CD14-positive monocyte (primary cell): ENCODE measurements around the gene ZNF717. TPM values are rescaled to one million over a fixed set of nuclear protein-coding genes. Genes with fewer than 3 reads are reported as not detected.
"Not testable (repeated sequence)": the region's sequence is repeated elsewhere in the genome, so short reads cannot be mapped to it uniquely, and the experiment has no call there.

Experiments
- DNase-seq, 3 donors: peaks; one replicate each; pipeline ENCODE4 v3.0.0-alpha.2; 2011 to 2022
- H2AFZ ChIP-seq: 2 replicates; pipeline ENCODE4 v1.6.0; 2012; ENCODE audit warnings: mild to moderate bottlenecking, low read depth, low read length, inconsistent platforms; ENCODE audit not compliant: insufficient read depth, poor library complexity, severe bottlenecking
- H3K27ac ChIP-seq, 2 donors: 1 replicate in 1 of 2; 2 replicates in 1 of 2; pipeline ENCODE4 v1.5.1; 2012 to 2013; ENCODE audit warnings: low read length in 2 of 2, control low read depth in 1 of 2, inconsistent platforms in 1 of 2, low read depth in 1 of 2, mild to moderate bottlenecking in 1 of 2
- H3K27me3 ChIP-seq, 2 donors: one replicate each; pipeline versions ENCODE4 v1.6.0 to v1.6.1; 2011 to 2013; ENCODE audit warnings: low read length in 2 of 2; ENCODE audit not compliant: control insufficient read depth in 2 of 2, insufficient read depth in 2 of 2
- H3K36me3 ChIP-seq, 2 donors: replicated peaks in 1 of 2; 1 replicate in 1 of 2; 2 replicates in 1 of 2; pipeline versions ENCODE4 v1.5.1 to v1.6.1; 2012 to 2013; ENCODE audit warnings: low read length in 2 of 2, control low read depth in 1 of 2, inconsistent platforms in 1 of 2, mild to moderate bottlenecking in 1 of 2; ENCODE audit not compliant: insufficient read depth in 2 of 2, control insufficient read depth in 1 of 2
- H3K4me1 ChIP-seq, 2 donors: 1 replicate in 1 of 2; 2 replicates in 1 of 2; pipeline versions ENCODE4 v1.5.1 to v1.6.1; 2012 to 2013; ENCODE audit warnings: low read length in 2 of 2, control low read depth in 1 of 2, inconsistent platforms in 1 of 2, mild to moderate bottlenecking in 1 of 2, moderate library complexity in 1 of 2; ENCODE audit not compliant: insufficient read depth in 2 of 2, control insufficient read depth in 1 of 2
- H3K4me2 ChIP-seq: replicated peaks from 2 replicates; pipeline ENCODE3; 2012; ENCODE audit warnings: low read length, moderate library complexity, mild to moderate bottlenecking; ENCODE audit not compliant: poor library complexity, severe bottlenecking; ENCODE audit errors: extremely low read depth
- H3K4me3 ChIP-seq, 3 experiments: fragments of 200-600 bp in 1 of 3; sonication (generic) in 1 of 3; replicated peaks in 1 of 3; 1 replicate in 2 of 3; 2 replicates in 1 of 3; pipeline ENCODE4 v1.5.1; 2011 to 2013; ENCODE audit warnings: low read length in 3 of 3, mild to moderate bottlenecking in 3 of 3, control low read depth in 2 of 3, low read depth in 2 of 3, inconsistent platforms in 1 of 3, moderate library complexity in 1 of 3
- H3K79me2 ChIP-seq: 2 replicates; pipeline ENCODE4 v1.6.0; 2012; ENCODE audit warnings: mild to moderate bottlenecking, control low read depth, inconsistent platforms, low read length, moderate library complexity; ENCODE audit not compliant: insufficient read depth
- H3K9ac ChIP-seq: 2 replicates; pipeline ENCODE4 v1.6.0; 2017; ENCODE audit warnings: low read length, mild to moderate bottlenecking; ENCODE audit not compliant: insufficient read depth, poor library complexity, severe bottlenecking
- H3K9me3 ChIP-seq, 2 donors: replicated peaks in 1 of 2; 1 replicate in 1 of 2; 2 replicates in 1 of 2; pipeline versions ENCODE4 v1.5.1 to v1.6.1; 2012 to 2013; ENCODE audit warnings: low read length in 2 of 2, control low read depth in 1 of 2; ENCODE audit not compliant: control insufficient read depth in 1 of 2, insufficient read depth in 1 of 2
- H4K20me1 ChIP-seq: 2 replicates; pipeline ENCODE4 v1.6.0; 2012; ENCODE audit warnings: mild to moderate bottlenecking, low read length, control low read depth, moderate library complexity; ENCODE audit not compliant: insufficient read depth
- H3K27ac Mint-ChIP-seq, 7 donors: one replicate each; pipeline ENCODE4 v1.8.0; 2020; ENCODE audit warnings: mild to moderate bottlenecking in 7 of 7, mixed read lengths in 7 of 7, moderate library complexity in 6 of 7, inconsistent platforms in 2 of 7
- H3K27me3 Mint-ChIP-seq, 3 donors: one replicate each; pipeline ENCODE4 v1.8.0; 2021 to 2022; ENCODE audit warnings: low read depth in 3 of 3, mild to moderate bottlenecking in 3 of 3, mixed read lengths in 3 of 3, moderate library complexity in 3 of 3, inconsistent platforms in 1 of 3
- H3K36me3 Mint-ChIP-seq, 2 donors: one replicate each; pipeline ENCODE4 v1.8.0; 2020; ENCODE audit warnings: mixed read lengths in 2 of 2, inconsistent platforms in 1 of 2, mild to moderate bottlenecking in 1 of 2
- H3K4me1 Mint-ChIP-seq: one replicate; pipeline ENCODE4 v1.8.0; 2020; ENCODE audit warnings: mild to moderate bottlenecking, mixed read lengths
- H3K4me3 Mint-ChIP-seq, 2 donors: one replicate each; pipeline ENCODE4 v1.8.0; 2020; ENCODE audit warnings: mild to moderate bottlenecking in 2 of 2, mixed read lengths in 2 of 2, moderate library complexity in 1 of 2
- H3K9me3 Mint-ChIP-seq, 7 donors: one replicate each; pipeline ENCODE4 v1.8.0; 2020 to 2022; ENCODE audit warnings: mixed read lengths in 7 of 7, mild to moderate bottlenecking in 6 of 7, moderate library complexity in 6 of 7, inconsistent platforms in 2 of 7
- WGBS: methylation state at CpG from one replicate; pipeline ENCODE4 v1.1.5; 2013; ENCODE audit warnings: missing lambda C conversion rate; ENCODE audit not compliant: insufficient coverage; 5-methylcytosine and 5-hydroxymethylcytosine counted together
- intact Hi-C, 2 donors: fragments of 100-400 bp; cut with micrococcal nuclease; formaldehyde crosslinking; loops; one replicate each; pipeline versions ENCODE4 v1.15.0 to v1.15.1; 2023
- polyA minus RNA-seq: library from RNA; depleted of rRNA, polyadenylated mRNA; stranded (reverse); fragments of >200 nt; gene quantifications from 2 replicates; pipeline ENCODE4 v1.2.3, GENCODE V29; 2012
- polyA plus RNA-seq, 3 donors: library from polyadenylated mRNA; depleted of rRNA in 1 of 3; unstranded in 2 of 3; stranded (reverse) in 1 of 3; fragments of 300-500 nt in 2 of 3; fragments of >200 nt in 1 of 3; fragmentation: Illumina TruSeq in 2 of 3; gene quantifications; 1 replicate in 2 of 3; 2 replicates in 1 of 3; pipeline ENCODE4 v1.2.3, GENCODE V29; 2012 to 2021
- total RNA-seq, 12 experiments: library from RNA in 1 of 12; stranded (reverse) in 1 of 12; fragments of 120-200 nt in 1 of 12; gene quantifications; one replicate each; pipeline ENCODE4 v1.2.4 and lab custom pipeline; 2013 to 2026; ENCODE audit warnings: mixed read lengths in 6 of 12, inconsistent platforms in 1 of 12

The ZNF717 gene
- 6.7 TPM for total RNA-seq (2013)
- polyA plus RNA-seq (1 to 10 TPM; 3.4 to 4.2 (median 3.4) TPM), polyA minus RNA-seq (2.5 and 3.0 TPM in 2 replicates), total RNA-seq (lab: John Stamatoyannopoulos, UW) (1.2 to 5.9 (median 3.7) reads per million in 11 experiments)

- Histone ChIP-seq H3K27ac (peak within 1 kb of the TSS; percentile 48 to 73), H3K9me3 (peaks cover 16 to 23% of the 10 kb centered on the region in 2 donors), H3K4me2 (peak within 1 kb of the TSS; percentile 57), H3K9ac (peak within 1 kb of the TSS; percentile 76), H3K36me3 (peaks cover 0 to 21% of the 10 kb centered on the region in 2 donors), H2AFZ (peak within 1 kb of the TSS; percentile 75), H3K4me3 (peak within 1 kb of the TSS; percentile 49 to 69 (median 54))
- Mint-ChIP-seq H3K27ac (peak within 1 kb of the TSS; percentile 79 to 90 (median 86)), H3K4me3 (peak within 1 kb of the TSS; percentile 81 to 89), H3K36me3 (peaks cover 20 to 26% of the 10 kb centered on the region in 2 donors), H3K9me3 (peaks cover 21 to 57% (median 37%) of the 10 kb centered on the region in 7 donors)
- H3K79me2 ChIP-seq, H3K4me1 Mint-ChIP-seq, H3K27me3 ChIP-seq, intact Hi-C loops, H3K4me1 ChIP-seq, H3K27me3 Mint-ChIP-seq, H4K20me1 ChIP-seq: not testable (repeated sequence)
- 4% methylated on average over 50 of the region's 52 CpGs for WGBS
- DNase-seq: peak; percentile 70 to 84 (median 84)
Measured at GRCh38 chr3:75785081-75785755, at the start of gene ZNF717. Gene ZNF717, minus strand, starts transcription at chr3:75785549. Its CDS starts 2,187 bp downstream, at chr3:75783362.

GRCh38 chr3:75831076-75831475 lies 45.7 kb upstream of the ZNF717 start:
- H2AFZ ChIP-seq, intact Hi-C loops: not testable (repeated sequence)
- 100% methylated on average over 1 of the region's 1 CpG for WGBS

GRCh38 chr3:75818019-75818418 lies 32.7 kb upstream of the ZNF717 start:
- H3K36me3 ChIP-seq, H3K27me3 ChIP-seq, H3K36me3 Mint-ChIP-seq, H3K4me3 Mint-ChIP-seq, H3K79me2 ChIP-seq, H3K27me3 Mint-ChIP-seq, H2AFZ ChIP-seq, H3K27ac ChIP-seq, H3K9ac ChIP-seq, H3K9me3 Mint-ChIP-seq, H3K9me3 ChIP-seq, intact Hi-C loops, H3K4me1 Mint-ChIP-seq, H3K4me2 ChIP-seq, H3K27ac Mint-ChIP-seq, H3K4me3 ChIP-seq, H3K4me1 ChIP-seq, DNase-seq, H4K20me1 ChIP-seq: not testable (repeated sequence)
- no CpG with 5 or more reads among the region's 1 CpG for WGBS

More at GRCh38 chr3:75831076-75831475, 45.7 kb upstream of the ZNF717 start:
- H3K9me3 ChIP-seq, DNase-seq, H3K4me3 Mint-ChIP-seq, H3K4me1 Mint-ChIP-seq, H3K4me3 ChIP-seq, H3K4me2 ChIP-seq, H3K79me2 ChIP-seq, H3K27ac Mint-ChIP-seq, H3K27me3 Mint-ChIP-seq, H3K9ac ChIP-seq, H3K4me1 ChIP-seq, H3K27ac ChIP-seq, H3K27me3 ChIP-seq, H4K20me1 ChIP-seq, H3K36me3 Mint-ChIP-seq, H3K36me3 ChIP-seq: not testable (repeated sequence)
- peaks cover 0 to 10% (median 6%) of the 10 kb centered on the region in 7 donors for H3K9me3 Mint-ChIP-seq

GRCh38 chr3:75816287-75817180 lies 31.2 kb upstream of the ZNF717 start:
- H3K9ac ChIP-seq, H3K27me3 ChIP-seq, H3K4me3 Mint-ChIP-seq, H3K9me3 Mint-ChIP-seq, H3K4me1 ChIP-seq, DNase-seq, H4K20me1 ChIP-seq, H3K27me3 Mint-ChIP-seq, H3K9me3 ChIP-seq, intact Hi-C loops, H2AFZ ChIP-seq, H3K36me3 Mint-ChIP-seq, H3K79me2 ChIP-seq, H3K4me2 ChIP-seq, H3K4me1 Mint-ChIP-seq, H3K36me3 ChIP-seq, H3K4me3 ChIP-seq, H3K27ac ChIP-seq, H3K27ac Mint-ChIP-seq: not testable (repeated sequence)
- WGBS: 74% methylated on average over 8 of the region's 9 CpGs
